Stimulated activated naive B cell treated with anti-CD40 and anti-IgM and Interleukin-4, amounts not matched to agents 10 μg/mL and 1 μg/mL and 100 μg/mL, for 72 hours (primary cell): Measurements from ENCODE around the gene LIPC.

Experiments
- ATAC-seq, 2 donors: fragments of 150-1000 bp; cut with Tn5 transposase; replicated peaks; 2 replicates each; pipeline ENCODE4 v1.10.0; 2021; ENCODE audit warnings: moderate library complexity in 1 of 2
- DNase-seq: peaks from one replicate; pipeline ENCODE4 v3.0.0; 2021
- H3K27ac Mint-ChIP-seq: one replicate; pipeline ENCODE4 v1.8.0; 2022; ENCODE audit warnings: mild to moderate bottlenecking, mixed read lengths
- H3K27me3 Mint-ChIP-seq, 2 donors: one replicate each; pipeline ENCODE4 v1.8.0; 2022; ENCODE audit warnings: mixed read lengths in 2 of 2
- H3K36me3 Mint-ChIP-seq, 2 donors: one replicate each; pipeline ENCODE4 v1.8.0; 2022; ENCODE audit warnings: mixed read lengths in 2 of 2, mild to moderate bottlenecking in 1 of 2
- H3K4me1 Mint-ChIP-seq, 2 donors: one replicate each; pipeline ENCODE4 v1.8.0; 2022; ENCODE audit warnings: mixed read lengths in 2 of 2, mild to moderate bottlenecking in 1 of 2
- H3K4me3 Mint-ChIP-seq, 2 donors: one replicate each; pipeline ENCODE4 v1.8.0; 2022; ENCODE audit warnings: mild to moderate bottlenecking in 2 of 2, mixed read lengths in 2 of 2, moderate library complexity in 1 of 2
- H3K9me3 Mint-ChIP-seq, 2 donors: one replicate each; pipeline ENCODE4 v1.8.0; 2022; ENCODE audit warnings: mixed read lengths in 2 of 2, mild to moderate bottlenecking in 1 of 2

The LIPC gene

DNA sequence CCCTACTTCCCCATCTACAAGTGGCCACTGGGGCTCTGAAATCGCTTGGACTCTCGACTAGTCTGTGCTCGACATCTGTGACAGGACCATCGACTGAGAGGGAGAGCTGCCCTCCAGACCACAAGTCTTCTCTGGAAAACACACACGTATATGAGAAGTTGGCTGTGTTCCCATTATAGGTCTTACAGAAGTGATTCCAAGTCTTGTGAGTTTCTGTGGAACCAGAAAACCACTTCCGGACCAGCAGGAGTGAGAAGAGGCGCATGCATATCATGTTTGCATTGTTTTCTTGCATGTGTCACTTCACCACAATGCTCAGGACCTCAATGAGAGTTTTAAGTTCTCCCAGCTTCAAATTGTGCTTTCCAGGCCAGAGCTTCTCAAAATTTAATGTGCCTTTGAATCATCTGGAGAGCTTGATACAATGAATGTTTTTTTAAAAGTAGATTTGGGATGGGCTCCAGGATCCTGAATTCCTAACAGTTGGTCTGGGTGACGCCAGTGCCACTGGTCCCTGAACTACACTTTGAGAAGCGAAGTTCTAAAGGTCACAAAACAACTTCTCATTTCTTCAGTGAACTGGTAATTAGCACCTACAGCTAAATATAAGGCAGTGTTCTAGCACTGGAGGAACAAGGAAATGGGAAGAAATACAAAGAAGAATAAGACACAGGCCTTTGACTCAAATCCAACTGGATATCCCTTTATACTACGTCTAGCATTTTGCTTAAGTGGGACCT is 15.7 kb downstream of the LIPC start:
- peak overlapping the region in 1 of 2 donors; percentile 18 for H3K4me3 Mint-ChIP-seq
- no peaks in the 10 kb centered on the region for H3K27me3 Mint-ChIP-seq
- peaks cover 0 to 3% of the 10 kb centered on the region in 2 donors for H3K9me3 Mint-ChIP-seq
- peak; percentile 75 to 79 for ATAC-seq
- peak; percentile 17 for DNase-seq
- H3K4me1 Mint-ChIP-seq, result peaks cover 3 to 13% of the 10 kb centered on the region in 2 donors
- H3K27ac Mint-ChIP-seq, result peak overlapping the region; percentile 62
- H3K36me3 Mint-ChIP-seq, result no peaks in the 10 kb centered on the region

DNA sequence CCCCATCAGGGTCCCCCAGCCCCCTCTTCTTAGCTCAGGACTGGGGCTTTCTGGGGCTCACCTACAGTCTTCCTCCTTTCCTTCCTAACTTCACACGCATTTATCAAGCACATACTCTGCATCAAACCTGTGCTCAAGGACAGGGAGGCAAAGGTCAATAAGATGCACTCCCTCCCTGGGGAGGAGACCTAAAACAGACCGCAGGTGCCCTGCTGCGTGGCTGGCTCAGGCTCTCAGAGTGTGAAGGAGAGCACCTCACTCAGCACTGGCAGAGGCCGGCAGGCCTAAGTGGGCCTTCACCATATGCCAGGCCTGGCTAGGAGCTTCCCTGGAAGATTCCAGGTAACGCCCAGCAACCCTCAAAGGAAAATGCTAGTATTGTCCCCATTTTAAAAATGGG is 16.5 kb downstream of the LIPC start:
- peak in 1 of 2 donors; percentile 23 for ATAC-seq
- peak overlapping the region; percentile 42 for H3K27ac Mint-ChIP-seq

DNA sequence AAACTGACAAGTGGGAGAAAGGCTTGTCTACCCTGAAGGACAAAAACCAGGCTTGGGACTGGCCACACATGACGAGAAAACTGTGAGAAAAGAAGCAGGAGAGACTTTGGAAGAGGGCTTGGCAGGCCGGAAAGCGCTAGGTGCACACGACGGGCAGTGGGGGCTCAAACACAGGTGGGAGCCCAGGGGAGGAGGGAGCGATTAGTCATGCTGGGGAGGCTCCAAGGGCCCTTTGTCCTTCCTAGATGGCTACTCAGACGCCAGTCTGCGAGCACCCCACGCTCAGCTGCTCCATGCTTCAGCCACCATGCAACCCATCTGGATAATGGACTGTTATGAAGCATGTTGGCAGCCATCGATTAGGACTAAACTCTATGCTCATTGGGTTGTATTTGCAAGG is 17.1 kb downstream of the LIPC start:
- Mint-ChIP-seq H3K27me3 (peaks cover 0 to 6% of the 10 kb centered on the region in 2 donors), H3K9me3 (peaks cover 0 to 3% of the 10 kb centered on the region in 2 donors), H3K27ac (no peak overlapping the region), H3K4me3 (no peak overlapping the region), H3K36me3 (no peaks in the 10 kb centered on the region), H3K4me1 (peaks cover 4 to 16% of the 10 kb centered on the region in 2 donors)
- DNase-seq (no peak), ATAC-seq (no peak)

More for the DNA sequence above, 16.5 kb downstream of the LIPC start:
- H3K36me3 Mint-ChIP-seq, result no peaks in the 10 kb centered on the region
- H3K4me3 Mint-ChIP-seq, result no peak overlapping the region
- H3K27me3 Mint-ChIP-seq, result peaks cover 0 to 6% of the 10 kb centered on the region in 2 donors
- no peak for DNase-seq
- H3K9me3 Mint-ChIP-seq, result peaks cover 0 to 3% of the 10 kb centered on the region in 2 donors
- H3K4me1 Mint-ChIP-seq, result peaks cover 3 to 13% of the 10 kb centered on the region in 2 donors

DNA sequence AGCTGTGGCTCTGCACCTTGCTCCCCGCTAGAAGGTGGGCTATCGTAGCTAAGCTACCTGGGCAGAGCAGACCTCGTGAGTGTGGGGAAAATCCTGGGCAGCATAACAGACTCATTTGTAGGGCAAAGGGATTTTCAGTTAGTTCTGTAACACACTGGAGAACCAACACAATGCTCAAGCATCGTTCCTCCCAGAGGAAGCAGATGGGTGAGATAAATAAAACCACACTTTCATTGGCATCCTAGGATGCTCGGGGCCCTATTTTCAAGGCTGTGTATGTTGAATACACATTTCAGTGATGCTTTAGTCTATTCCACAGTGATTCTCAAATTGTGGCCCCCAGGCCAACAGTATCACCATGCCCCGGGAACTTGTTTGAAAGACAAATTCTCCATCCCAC is 20.0 kb downstream of the LIPC start:
- peaks cover 10 to 28% of the 10 kb centered on the region in 2 donors for H3K4me1 Mint-ChIP-seq
- H3K27ac Mint-ChIP-seq, result no peak overlapping the region
- H3K4me3 Mint-ChIP-seq, result no peak overlapping the region
- H3K27me3 Mint-ChIP-seq, result peaks cover 0 to 6% of the 10 kb centered on the region in 2 donors
- ATAC-seq, result no peak
- no peaks in the 10 kb centered on the region for H3K36me3 Mint-ChIP-seq
- DNase-seq, result no peak
- H3K9me3 Mint-ChIP-seq, result peaks cover 0 to 3% of the 10 kb centered on the region in 2 donors

DNA sequence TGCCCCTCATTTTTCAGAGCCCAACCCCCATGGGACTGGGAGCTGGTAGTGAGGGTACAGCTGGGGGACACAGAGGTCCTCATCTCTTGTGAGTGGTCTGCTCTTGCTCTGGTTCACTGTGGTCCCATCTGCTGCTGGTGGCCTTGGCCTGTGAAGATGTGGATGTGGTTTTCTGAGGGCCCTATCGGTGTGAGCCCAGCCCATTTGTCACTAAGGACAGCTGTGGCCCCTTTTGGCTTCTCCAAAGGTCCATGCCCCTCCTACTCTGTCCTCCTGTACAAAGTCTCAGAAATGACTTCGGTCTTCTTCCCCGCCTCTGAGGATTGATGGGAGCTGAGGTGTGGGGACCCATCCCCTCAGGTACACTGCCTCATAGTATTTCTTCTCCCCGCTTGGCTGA is 21.0 kb downstream of the LIPC start:
- H3K27me3 Mint-ChIP-seq, result peaks cover 0 to 6% of the 10 kb centered on the region in 2 donors
- H3K27ac Mint-ChIP-seq, result no peak overlapping the region
- DNase-seq, result no peak
- H3K4me3 Mint-ChIP-seq, result no peak overlapping the region
- ATAC-seq, result no peak
- peaks cover 13 to 30% of the 10 kb centered on the region in 2 donors for H3K4me1 Mint-ChIP-seq
- H3K9me3 Mint-ChIP-seq, result no peaks in the 10 kb centered on the region
- H3K36me3 Mint-ChIP-seq, result no peaks in the 10 kb centered on the region

DNA sequence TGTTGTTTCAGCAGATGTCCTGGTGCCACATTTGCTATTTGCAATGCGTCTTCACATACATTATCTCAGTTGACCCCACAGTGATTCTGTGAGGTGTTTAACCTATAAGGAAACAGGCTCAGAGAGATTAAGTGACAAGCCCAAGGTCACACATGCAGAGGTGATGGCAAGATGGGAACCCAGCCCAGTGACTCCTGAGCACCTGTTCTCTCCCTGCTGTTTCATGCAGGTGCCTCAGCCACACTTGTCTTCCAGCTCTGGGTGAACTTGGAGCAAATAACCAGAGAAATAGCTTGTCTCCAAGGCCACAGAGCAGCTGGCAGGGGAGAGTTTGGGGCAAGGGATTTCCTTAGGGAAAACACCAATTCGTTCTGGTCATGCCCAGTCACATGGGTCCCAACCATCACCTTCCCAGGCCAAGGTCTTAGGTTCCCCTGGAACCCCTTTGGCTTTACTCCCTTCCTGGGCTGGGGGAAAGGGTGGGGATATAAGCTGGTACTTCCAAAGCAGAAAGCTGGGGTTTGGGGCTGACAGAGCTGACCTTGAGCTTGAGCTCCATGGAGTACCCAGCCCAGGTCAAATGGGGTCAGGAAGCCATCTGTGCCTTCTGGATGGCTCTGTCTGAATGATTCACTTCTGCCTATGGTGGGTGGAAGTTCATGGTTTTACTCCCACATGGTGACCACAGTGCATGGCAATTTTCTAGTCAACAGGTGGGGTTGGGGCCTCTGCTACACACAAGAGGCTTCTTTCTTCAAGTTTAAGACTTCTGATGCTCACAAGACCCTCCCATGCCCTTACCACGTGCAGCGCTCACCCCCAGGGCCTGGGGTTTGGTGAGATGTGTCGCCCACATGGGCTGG is 22.4 kb downstream of the LIPC start:
- ATAC-seq (peak; percentile 78 to 79), DNase-seq (peak; percentile 54)
- peak overlapping the region; percentile 75 for H3K27ac Mint-ChIP-seq
- H3K9me3 Mint-ChIP-seq, result no peaks in the 10 kb centered on the region
- peak overlapping the region in 1 of 2 donors; percentile 15 for H3K4me3 Mint-ChIP-seq
- H3K4me1 Mint-ChIP-seq, result peaks cover 21 to 35% of the 10 kb centered on the region in 2 donors
- H3K27me3 Mint-ChIP-seq, result peaks cover 0 to 6% of the 10 kb centered on the region in 2 donors
- no peaks in the 10 kb centered on the region for H3K36me3 Mint-ChIP-seq

DNA sequence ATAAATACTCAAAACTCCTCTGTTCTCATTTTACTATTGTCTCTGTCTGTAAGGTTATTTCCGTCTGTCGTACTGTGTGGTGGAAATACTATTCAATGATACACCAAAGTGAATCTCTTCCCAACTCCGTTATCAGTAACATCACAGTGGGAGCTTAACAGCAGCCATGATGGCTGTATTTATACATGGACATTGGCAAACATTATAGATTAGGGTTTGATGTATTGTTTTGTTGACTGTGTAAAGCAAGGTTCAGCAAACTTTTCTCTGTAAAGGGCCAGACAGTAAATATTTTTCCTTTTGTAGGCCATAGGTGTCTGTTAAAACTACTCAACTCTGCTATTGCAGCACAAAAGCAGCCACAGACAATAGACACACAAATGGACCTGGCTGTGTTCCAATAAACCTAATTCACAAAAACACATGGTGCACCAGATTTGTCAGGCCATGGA is 23.2 kb downstream of the LIPC start:
- Mint-ChIP-seq H3K36me3 (no peaks in the 10 kb centered on the region), H3K4me1 (peaks cover 21 to 41% of the 10 kb centered on the region in 2 donors), H3K27me3 (peaks cover 1 to 6% of the 10 kb centered on the region in 2 donors), H3K9me3 (no peaks in the 10 kb centered on the region), H3K4me3 (no peak overlapping the region), H3K27ac (no peak overlapping the region)
- ATAC-seq (no peak), DNase-seq (no peak)

DNA sequence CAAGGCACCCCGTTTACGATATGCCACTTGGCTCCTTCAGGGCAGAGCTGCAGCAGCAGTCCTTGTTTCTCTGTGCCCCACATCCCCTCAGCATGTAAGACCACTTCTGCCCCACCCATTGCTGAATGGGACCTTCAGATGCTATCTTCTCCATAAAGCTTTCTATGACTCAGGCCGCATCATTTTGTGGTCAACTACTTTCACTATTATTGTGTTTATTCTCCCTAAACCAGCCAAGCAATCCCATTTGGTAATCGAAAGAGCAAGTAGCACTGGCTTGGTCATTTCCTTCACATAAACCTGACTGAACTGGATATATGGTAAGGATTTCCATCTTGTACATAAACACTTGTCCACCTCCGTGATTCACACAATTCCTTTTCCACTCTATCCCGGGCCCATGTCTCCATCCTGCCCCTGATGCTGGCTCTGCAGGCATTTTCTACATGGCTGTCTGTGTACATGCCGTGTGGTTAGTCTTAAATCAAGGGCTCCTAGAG is 25.7 kb downstream of the LIPC start:
- no peaks in the 10 kb centered on the region for H3K36me3 Mint-ChIP-seq
- H3K4me3 Mint-ChIP-seq, result peak overlapping the region in 1 of 2 donors; percentile 9
- DNase-seq (peak; percentile 26), ATAC-seq (peak; percentile 72 to 75)
- H3K27ac Mint-ChIP-seq, result peak overlapping the region; percentile 65
- H3K9me3 Mint-ChIP-seq, result no peaks in the 10 kb centered on the region
- H3K27me3 Mint-ChIP-seq, result peaks cover 11 to 18% of the 10 kb centered on the region in 2 donors
- peaks cover 24 to 41% of the 10 kb centered on the region in 2 donors for H3K4me1 Mint-ChIP-seq

DNA sequence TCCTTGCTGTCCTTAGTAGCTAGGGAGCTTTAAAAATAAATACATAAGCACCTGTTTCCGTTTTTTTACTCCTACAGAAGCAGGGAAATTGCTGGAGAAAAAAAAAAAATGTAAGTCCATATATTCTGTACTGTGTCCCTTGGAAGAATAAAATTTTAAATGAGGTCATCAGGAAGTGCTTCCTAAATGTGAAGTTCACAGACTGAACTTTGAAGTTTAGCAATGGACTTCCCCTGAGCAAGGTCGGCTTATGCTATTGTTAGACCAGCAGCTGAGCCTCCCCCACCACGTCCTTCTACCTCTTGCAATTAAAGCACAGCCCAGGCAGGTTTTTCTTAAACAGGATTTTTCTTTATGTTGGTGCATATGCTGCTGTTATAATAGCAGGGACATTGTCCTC is 26.3 kb downstream of the LIPC start:
- peak; percentile 42 to 52 for ATAC-seq
- Mint-ChIP-seq H3K36me3 (no peaks in the 10 kb centered on the region), H3K4me3 (peak overlapping the region in 1 of 2 donors; percentile 9), H3K27me3 (peaks cover 11 to 14% of the 10 kb centered on the region in 2 donors), H3K27ac (no peak overlapping the region), H3K4me1 (peaks cover 24 to 41% of the 10 kb centered on the region in 2 donors), H3K9me3 (no peaks in the 10 kb centered on the region)
- DNase-seq, result no peak

DNA sequence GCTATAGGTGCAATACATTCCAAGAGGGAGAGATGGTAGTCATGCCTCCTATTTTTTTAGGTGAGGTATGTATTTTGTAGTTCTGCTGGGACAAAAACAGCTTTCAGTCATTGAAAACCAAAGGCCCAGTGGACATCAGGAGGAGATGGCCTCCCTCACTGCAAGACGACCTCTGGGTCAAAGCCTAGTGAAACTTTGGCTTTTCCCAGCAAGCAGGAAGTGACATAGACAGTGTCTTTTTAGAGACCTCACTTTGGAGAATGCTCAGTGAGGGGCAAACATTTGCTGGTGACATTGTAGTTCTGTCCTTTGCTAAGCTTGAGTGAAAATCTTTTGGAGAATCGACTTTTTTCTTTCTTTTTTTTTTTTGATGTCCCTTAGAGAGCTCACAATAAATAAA is 27.3 kb downstream of the LIPC start:
- DNase-seq, result no peak
- no peak for ATAC-seq
- Mint-ChIP-seq H3K4me3 (no peak overlapping the region), H3K36me3 (no peaks in the 10 kb centered on the region), H3K4me1 (peaks cover 22 to 39% of the 10 kb centered on the region in 2 donors), H3K27ac (peak overlapping the region; percentile 20), H3K9me3 (no peaks in the 10 kb centered on the region), H3K27me3 (peaks cover 11 to 12% of the 10 kb centered on the region in 2 donors)

DNA sequence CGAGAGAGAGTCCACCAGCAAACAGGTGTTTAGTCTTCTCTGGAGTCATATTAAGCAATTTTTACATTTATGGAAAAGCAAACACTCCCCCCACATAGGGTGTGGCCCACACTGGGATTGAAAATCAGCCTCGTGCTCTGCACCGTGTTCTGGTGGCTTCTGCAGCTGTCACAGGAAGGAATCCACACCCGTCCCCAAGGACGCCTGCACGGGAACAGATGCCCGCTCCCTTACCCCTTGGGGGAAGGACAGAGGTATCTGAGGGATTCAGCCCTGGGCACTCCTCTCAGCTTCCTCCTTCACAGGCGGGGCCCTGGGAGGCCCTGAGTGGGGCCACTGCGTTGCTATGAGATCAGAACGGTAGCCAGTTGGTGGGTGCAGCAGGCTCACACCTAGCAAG is 27.8 kb downstream of the LIPC start:
- Mint-ChIP-seq H3K36me3 (no peaks in the 10 kb centered on the region), H3K9me3 (no peaks in the 10 kb centered on the region), H3K4me1 (peaks cover 22 to 36% of the 10 kb centered on the region in 2 donors), H3K4me3 (no peak overlapping the region), H3K27ac (no peak overlapping the region), H3K27me3 (peaks cover 11 to 12% of the 10 kb centered on the region in 2 donors)
- ATAC-seq (no peak), DNase-seq (no peak)

DNA sequence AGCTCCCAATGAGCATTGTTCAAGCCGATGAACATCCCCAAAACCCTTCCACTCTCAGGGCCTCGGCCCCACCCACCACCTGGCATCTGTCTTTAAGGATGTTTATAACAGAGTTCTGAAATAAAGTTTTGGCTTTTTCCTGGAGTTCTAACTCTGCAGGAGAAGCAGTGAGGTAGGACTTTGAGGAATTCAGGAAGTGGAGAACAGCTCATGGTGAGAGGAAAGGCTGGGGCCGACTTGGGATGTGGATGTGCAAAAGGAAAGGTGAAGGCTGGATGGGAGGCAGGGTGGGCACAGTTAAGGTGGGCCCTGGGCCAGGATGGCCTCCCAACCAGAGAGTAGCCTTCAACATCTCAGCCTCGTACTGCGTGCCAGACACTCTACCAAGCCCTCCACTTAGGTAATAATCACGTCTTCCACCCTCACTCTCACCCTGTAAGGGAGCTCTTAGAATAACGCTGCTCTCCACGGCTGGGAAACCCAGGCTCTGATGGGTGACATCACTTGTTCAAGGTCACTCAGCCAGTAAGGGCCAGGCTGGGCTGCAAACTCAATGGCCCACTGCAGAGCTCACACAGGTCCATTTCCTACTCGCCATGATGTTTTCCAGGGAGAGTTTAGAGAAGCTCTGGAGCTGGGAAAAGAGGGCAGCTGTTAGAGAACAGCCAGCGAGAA is 28.5 kb downstream of the LIPC start:
- Mint-ChIP-seq H3K4me3 (no peak overlapping the region), H3K27me3 (peaks cover 11 to 15% of the 10 kb centered on the region in 2 donors), H3K27ac (no peak overlapping the region), H3K9me3 (no peaks in the 10 kb centered on the region), H3K36me3 (no peaks in the 10 kb centered on the region), H3K4me1 (peaks cover 19 to 31% of the 10 kb centered on the region in 2 donors)
- no peak for DNase-seq
- ATAC-seq, result no peak

DNA sequence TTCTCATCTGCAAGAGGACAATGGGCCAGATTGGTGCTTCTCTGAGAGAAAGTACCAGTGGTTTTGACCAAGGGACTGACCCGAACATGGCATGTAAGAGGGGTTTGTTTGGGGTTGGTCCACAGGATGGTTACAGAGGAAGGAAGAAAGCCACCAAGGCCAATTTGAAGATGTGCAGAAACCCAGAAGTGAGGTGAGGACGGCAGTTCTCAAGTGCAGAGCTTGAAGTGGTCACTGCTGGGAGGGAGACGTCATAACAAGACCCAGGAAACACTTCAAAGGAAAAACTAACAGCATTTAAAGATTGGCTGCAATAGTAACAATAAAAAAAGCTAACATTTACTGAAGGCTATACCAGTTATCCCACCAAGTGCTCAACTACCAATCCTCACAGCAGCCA is 29.1 kb downstream of the LIPC start:
- H3K9me3 Mint-ChIP-seq, result no peaks in the 10 kb centered on the region
- no peaks in the 10 kb centered on the region for H3K36me3 Mint-ChIP-seq
- H3K4me1 Mint-ChIP-seq, result peaks cover 19 to 31% of the 10 kb centered on the region in 2 donors
- no peak overlapping the region for H3K4me3 Mint-ChIP-seq
- DNase-seq (no peak), ATAC-seq (no peak)
- no peak overlapping the region for H3K27ac Mint-ChIP-seq
- H3K27me3 Mint-ChIP-seq, result peaks cover 11 to 19% of the 10 kb centered on the region in 2 donors

DNA sequence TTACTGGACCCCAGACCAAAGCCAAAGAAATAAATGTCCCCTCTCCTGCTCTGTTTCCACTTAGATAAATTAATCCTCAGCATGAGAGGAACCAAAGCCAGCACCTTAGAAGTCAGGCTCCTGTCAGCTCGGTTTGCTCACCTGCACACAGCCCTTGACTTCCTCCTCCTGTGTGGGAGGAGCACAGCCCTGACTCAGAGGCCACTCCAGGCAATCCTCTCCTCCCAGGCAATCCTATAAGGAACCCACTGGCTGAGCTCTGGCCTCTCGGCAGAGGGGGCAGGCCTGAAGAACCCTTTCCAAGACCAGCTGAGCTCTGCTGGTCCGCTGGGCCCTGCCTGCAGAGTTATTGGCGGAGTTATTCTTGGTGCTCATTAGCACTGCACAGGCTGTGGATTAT is 30.8 kb downstream of the LIPC start:
- no peaks in the 10 kb centered on the region for H3K9me3 Mint-ChIP-seq
- DNase-seq, result no peak
- no peak overlapping the region for H3K27ac Mint-ChIP-seq
- no peak for ATAC-seq
- peaks cover 11 to 23% of the 10 kb centered on the region in 2 donors for H3K27me3 Mint-ChIP-seq
- H3K4me1 Mint-ChIP-seq, result peaks cover 16 to 26% of the 10 kb centered on the region in 2 donors
- H3K36me3 Mint-ChIP-seq, result no peaks in the 10 kb centered on the region
- no peak overlapping the region for H3K4me3 Mint-ChIP-seq
